HG02973 (cell line): ENCODE results near the gene HK1.

ENCODE experiments used
- ATAC-seq: cut with Tn5 transposase; IDR thresholded peaks from one replicate; pipeline ENCODE4 v1.9.1; 2021; ENCODE audit warnings: moderate library complexity; ENCODE audit not compliant: unreplicated experiment

Gene HK1

DNA sequence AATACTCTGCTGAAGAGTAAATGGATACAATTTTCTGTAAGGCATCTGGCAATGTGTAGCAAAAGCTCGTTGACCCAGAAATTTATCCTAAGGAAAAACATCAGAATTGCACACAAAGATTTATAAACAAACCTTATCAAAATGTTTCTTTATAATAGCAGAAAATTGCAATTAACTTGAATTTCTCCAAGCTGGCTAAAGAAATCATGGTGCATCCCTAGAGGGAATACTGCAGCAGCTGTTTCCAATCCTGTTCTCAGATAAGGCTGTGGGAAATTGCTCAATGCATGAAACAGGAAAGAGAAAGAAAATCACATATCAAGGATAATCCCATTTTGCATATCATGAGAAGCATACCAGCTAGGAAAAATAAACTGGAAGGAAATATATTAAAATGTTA is 119.7 kb downstream of the HK1 start:
- ATAC-seq, result no peak

DNA sequence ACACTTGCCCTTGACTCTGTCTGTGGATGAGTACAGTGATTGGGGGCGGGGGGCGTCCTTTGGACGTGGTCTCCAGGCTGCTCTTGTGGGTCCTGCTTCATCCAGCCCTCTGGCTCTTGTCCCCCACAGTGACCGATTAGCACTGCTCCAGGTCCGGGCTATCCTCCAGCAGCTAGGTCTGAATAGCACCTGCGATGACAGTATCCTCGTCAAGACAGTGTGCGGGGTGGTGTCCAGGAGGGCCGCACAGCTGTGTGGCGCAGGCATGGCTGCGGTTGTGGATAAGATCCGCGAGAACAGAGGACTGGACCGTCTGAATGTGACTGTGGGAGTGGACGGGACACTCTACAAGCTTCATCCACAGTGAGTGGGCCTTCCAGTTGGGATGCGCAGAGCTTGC is 120.2 kb downstream of the HK1 start:
- no peak for ATAC-seq

DNA sequence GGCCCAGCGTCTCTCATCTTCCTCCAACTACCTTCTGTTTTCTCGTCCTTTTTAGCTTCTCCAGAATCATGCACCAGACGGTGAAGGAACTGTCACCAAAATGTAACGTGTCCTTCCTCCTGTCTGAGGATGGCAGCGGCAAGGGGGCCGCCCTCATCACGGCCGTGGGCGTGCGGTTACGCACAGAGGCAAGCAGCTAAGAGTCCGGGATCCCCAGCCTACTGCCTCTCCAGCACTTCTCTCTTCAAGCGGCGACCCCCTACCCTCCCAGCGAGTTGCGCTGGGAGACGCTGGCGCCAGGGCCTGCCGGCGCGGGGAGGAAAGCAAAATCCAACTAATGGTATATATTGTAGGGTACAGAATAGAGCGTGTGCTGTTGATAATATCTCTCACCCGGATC is 122.6 kb downstream of the HK1 start:
- no peak for ATAC-seq

DNA sequence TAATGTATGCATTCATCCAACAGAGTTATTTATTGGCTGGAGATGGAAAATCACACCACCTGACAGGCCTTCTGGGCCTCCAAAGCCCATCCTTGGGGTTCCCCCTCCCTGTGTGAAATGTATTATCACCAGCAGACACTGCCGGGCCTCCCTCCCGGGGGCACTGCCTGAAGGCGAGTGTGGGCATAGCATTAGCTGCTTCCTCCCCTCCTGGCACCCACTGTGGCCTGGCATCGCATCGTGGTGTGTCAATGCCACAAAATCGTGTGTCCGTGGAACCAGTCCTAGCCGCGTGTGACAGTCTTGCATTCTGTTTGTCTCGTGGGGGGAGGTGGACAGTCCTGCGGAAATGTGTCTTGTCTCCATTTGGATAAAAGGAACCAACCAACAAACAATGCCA is 123.1 kb downstream of the HK1 start:
- ATAC-seq, result no peak

DNA sequence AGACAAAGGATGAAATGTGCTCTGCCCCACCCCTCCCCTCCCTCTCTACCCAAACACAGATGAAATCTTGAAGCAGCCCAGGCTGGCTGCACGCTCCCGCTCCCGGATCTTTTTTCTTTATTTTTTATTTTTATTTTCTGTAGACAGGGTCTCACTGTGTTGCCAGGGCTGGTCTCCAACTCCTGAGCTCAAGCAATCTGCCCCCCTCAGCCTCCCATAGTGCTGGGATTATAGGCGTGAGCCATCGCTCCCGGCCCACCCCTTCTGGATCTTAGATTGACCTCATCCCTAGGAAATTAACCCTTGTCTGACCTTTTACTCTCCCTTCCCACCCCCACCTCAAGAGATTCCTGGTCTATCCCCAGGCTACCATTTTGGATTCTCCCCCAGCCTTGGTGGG is 124.1 kb downstream of the HK1 start:
- ATAC-seq, result no peak

DNA sequence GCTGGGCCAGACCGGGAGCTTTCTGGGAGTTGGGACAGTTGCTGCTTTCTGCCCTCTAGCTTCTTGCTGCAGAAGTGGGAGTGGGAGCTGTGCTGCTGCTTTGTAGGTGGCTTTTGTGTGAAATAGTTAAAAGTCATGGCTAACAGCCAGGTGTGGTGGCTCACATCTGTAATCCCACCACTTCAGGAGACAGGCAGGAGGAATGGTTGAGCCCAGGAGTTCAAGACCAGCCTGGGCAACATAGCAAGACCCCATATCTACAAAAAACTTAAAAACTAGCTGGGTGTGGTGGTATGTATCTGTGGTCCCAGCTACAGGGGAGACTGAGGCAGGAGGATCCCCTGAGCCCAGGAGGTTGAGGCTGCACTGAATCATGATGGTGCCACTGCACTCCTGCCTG is 124.8 kb downstream of the HK1 start:
- ATAC-seq, result no peak

DNA sequence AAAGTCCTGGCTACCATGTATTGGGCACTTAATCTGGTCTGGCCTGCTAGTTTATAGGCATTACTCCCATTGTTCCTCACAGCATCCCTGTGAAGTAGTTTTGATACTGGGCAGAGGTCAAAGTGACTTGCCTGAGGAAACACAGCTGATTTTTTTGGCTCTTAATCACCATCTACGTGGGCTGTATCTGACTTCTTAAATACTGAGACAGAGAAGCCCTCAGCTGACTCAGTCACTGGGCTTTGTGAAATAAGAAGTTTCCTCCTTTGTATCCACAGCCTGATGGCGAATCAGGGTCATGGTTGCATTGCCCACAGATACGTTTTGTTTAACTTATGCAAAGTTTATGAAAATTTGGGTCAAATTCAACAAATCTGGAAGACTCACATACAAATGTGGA is 125.2 kb downstream of the HK1 start:
- ATAC-seq, result no peak

DNA sequence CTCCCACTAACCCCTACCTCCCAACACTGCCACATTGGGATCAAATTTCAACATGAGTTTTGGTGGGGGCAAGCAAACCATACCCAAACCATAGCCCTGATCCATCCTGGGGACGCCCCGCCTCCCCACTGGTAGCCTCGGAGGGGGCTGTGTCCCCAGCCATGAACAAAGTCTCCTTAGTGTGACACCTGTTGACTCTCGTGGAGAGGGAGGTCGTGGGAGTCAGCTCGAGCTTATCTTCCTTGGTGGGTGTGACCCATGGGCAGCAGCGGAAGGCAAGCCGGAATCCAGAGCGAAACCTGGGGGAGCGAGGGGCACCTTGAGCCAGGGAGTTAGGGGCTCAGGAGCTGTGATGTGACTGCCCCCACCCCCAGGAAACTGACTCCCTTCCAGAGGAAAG is 126.5 kb downstream of the HK1 start:
- no peak for ATAC-seq

DNA sequence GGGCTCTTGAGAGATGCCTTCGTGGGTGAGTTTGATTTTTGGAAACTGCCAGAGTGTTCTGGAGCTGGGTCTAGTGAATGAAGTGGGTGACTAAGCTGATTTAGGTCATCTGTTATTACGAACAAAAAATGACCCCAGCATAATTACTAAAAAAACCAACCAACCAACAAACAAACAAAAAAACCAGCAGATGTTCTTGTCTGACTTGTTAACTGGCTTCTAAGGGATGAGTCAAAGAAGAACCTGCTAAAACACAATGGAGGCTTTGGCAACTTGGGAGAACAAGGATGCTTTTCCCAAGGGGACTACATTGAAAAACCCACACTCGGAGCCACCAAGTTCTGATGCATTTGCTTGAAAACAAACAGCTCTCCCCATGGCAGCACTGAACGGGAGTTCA is 126.9 kb downstream of the HK1 start:
- ATAC-seq, result no peak

DNA sequence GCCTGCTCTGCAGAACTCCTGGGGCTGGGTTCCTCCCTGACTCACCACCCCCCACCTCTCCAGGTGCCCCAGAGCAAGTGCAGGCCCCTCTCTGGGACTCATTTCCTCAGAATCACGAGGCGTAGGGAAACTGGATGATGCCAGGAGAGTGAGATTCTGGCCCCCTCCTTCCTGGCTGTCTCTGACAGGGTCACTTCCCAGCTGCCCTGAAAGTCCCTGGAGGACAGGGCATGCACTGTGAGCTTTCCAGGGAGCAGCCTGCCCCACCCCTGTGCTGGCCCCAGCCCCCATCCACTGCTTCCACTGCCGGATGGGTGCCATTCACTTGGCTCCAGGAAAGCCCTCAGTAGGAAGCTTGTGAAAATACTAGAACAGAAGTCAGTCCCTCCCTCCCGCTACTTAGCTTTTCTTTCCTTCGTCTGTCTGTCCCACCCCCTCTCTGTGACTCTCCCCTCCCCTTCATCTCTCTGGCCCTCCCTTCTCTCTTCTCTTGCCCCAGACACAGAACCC is 128.1 kb downstream of the HK1 start:
- ATAC-seq, result no peak

DNA sequence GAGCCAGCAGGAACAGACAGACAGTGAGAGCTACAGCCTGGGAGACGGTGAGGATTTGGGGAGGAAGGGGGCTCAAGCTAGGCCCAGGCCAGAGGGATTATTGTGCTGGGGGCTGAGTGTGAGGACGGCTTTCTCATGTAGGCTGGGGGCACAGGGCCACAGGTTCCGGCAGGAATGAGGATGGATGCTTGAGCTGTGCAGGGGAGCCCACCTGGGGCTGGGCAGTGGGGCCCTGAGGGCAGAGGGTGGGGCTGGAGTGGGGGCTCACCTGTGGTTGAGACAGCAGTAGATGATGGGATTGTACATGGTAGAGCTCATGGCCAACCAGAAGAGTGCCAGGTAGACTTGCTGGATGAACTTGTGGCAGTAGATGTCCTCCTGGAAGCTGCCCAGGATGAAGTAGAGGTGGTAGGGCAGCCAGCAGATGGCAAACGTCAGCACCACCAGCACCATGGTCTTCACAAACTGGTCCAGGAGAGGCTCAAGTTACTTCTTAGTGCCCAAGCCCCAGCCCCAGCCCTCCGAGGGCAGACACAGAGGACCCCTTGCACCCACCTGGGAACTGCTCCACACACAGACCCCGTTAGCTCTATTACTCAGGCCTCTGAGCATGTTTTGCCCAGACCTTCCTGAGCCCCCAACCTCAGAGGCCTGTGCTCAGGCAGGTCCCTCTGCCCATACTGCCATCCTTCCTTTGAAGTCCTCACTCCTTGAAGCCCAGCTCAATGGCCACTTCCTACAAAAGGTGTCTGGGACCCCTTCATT is 128.7 kb downstream of the HK1 start:
- ATAC-seq, result no peak

DNA sequence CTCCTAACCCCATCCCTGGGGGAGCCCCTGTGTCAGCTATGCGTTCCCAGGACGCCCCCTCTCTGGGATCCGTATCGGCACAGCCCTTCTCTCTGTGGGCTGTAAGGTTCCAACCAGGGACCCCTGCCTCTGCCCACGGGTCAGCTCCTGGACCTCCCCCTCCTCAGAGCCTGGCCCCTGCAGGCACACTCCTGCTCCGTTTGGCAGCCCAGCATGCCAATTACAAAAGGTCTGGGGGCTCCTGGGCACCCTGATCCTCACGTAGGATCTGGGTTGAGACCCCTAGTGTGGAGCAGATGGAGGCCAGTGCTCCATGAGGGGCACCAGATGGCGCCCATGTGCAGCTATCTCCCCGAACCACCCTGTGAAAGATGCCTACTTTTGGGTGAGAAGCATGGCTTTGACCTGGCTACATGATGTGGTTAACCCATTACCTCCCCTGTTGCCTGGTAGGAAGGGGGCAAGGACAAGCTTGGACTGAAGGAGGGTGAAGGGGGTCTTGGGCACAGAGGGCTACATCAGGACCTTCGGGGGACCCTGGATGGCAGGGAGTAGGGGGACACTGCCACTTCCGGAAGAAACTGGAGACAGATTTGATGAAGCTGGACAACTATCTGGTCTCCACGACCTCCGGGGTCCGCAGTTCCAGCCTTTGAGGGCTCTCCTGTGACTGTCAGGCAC is 129.5 kb downstream of the HK1 start:
- no peak for ATAC-seq

DNA sequence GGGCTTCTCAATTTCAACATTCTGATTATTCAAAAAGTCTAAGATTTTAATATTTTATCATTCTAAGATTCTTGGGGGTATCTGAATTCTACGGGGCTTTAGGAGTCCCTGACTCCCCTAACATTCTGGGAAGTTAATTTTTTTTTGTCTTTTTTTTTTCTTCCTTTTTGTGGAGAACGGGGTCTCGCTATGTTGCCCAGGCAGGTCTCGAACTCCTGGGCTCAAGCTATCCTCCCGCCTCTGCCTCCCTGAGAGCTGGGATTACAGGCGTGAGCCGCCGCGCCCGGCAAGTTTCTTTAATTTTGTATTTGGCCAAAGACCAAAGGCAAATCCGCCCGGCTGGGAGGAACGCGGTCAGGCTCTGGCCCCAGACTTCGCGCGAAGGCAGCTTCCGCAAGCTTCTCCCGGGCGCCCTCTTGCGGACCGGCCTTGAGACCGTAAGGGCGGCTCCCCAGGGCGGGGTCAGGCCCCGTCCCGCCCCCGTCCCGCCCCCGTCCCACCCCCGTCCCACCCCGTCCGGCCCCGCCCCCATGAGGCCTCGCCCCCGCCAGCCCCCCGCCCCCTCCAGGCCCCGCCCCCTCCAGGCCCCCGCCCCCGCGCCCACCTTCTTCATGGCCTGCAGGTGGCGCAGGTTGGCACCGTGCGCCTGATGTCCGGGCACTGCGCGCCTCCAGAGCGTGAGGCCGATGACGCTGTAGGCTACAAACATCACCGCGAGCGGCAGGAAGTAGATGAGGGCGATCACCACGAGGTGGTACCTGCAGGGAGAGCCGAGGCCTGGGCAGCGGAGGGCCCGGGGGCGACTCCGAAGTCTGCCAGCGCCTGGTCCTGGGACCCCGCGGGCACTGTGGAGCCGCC is 130.3 kb downstream of the HK1 start:
- peak; percentile 81 for ATAC-seq

DNA sequence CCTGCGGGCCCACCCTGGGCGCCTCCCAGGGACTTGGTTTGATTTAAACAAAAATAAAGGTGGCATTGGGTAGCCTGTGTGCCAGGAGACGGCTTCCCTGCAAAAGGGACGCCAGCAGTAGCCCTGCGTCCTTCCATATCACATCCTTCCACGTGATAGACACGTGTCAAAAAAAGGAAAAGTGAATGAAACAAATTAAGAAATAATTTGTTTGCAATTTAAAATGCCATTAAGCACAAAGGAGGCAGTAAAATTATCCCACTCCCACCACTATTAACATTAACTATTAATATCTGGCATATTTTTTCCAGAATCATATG is 130.8 kb downstream of the HK1 start:
- ATAC-seq, result no peak

DNA sequence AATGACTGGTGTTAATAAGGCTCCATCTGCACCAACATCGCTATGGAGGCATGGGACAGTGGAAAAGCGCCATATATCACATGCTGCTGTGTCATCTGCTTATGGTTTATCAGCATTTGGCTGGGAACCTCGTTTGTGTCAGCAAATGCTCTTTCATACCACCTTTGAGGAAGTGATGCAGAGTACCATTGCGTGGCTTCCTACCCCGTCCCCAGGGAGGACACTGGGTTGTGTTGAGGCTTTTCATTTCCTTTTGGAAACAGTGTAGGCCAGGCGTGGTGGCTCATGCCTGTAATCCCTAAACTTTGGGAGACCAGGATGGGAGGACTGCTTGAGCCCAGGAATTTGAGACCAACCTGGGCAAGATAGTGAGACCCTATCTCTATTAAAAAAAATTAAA is 131.7 kb downstream of the HK1 start:
- ATAC-seq, result peak; percentile 26

DNA sequence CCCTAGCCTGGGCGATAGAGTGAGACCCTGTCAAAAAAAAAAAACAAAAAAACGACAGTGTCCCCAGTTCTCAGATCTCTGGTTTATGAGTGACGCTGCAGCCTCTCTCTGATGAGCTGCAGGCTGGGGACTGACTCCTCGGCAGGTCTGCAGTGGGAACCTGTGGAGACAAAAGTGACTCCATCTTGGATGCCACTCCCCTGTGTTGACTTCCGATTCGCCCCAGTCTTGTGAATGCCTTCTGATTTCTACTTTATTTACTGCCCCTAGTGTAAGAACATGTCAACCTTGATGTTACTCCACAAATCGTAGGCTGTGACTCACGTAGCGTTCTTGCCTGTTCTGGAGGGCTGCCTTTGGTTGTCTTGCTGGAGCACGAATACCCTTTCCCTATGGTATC is 132.2 kb downstream of the HK1 start:
- no peak for ATAC-seq

DNA sequence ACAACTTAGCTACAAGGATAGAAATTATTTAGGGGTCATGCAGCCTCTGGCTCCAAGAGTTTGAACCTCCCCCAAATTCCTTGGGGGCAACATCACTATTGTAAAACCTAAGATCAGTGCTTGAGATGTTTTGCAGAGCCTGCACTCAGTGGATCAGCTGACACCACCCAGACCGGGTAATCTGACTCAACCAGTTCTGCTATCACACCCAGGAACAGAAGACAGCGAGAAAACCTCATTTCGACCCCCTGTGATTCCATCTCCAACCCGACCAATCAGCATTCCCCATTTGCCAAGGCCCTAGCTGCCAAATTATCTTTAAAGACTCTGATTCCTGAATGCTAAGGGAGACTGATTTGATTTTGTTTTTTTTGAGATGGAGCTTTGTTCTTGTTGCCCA is 133.2 kb downstream of the HK1 start:
- no peak for ATAC-seq

DNA sequence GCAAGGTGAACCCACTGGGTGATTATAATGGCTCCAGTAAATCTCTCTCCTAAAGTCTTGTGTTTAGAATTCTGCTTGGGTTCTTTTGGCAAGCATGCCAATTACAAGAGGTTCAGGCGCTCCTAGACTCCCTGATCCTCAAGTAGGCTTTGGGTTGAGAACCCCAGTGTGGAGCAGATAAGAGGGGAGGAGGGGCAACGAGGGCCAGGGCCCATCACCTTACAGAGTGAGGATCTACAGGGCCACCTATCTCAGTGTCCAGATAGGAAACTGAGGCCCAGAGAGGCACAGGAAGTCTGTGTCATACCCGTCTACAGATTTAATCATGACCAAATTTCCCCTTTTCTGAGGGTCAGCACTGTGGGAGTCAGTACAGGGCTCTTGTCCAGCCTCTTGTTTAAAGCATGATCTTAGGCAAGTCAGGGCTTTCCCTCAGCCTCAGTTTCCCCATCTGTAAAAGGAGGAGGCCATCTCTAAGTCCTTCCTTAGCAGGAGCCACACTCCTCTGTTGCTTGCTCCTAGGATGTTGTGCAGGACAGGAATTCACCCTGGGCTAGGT is 134.0 kb downstream of the HK1 start:
- no peak for ATAC-seq

DNA sequence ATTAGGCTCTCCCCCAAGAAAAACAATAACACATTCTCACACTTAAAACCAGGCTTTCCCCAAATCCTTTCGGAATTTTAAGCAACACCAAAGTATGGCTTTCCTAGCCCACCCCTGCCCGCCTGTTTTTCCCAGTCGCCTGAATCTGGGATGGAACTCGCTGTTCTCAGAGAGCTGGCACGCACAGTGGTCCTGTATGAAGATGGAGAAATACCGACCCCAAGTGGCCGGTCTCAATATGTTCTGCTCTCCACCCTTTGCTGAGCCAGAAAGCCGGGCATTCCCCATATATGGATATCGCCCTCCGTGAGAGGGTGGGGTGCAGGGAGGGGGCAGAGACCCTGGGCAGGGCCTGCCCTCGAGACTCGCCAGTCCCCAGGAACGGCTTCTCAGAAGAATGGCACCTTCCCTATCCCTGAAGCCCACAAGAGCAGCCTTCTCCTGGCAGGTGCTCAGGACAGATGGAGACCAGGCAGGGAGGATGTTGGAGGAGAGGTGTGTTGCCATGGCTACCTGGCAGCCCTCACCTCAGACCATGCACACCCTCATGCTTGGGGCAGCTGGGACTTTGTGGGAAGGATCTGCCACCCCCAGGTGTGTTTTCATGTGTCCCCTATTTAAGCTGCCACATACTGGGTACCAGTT is 135.0 kb downstream of the HK1 start:
- no peak for ATAC-seq

DNA sequence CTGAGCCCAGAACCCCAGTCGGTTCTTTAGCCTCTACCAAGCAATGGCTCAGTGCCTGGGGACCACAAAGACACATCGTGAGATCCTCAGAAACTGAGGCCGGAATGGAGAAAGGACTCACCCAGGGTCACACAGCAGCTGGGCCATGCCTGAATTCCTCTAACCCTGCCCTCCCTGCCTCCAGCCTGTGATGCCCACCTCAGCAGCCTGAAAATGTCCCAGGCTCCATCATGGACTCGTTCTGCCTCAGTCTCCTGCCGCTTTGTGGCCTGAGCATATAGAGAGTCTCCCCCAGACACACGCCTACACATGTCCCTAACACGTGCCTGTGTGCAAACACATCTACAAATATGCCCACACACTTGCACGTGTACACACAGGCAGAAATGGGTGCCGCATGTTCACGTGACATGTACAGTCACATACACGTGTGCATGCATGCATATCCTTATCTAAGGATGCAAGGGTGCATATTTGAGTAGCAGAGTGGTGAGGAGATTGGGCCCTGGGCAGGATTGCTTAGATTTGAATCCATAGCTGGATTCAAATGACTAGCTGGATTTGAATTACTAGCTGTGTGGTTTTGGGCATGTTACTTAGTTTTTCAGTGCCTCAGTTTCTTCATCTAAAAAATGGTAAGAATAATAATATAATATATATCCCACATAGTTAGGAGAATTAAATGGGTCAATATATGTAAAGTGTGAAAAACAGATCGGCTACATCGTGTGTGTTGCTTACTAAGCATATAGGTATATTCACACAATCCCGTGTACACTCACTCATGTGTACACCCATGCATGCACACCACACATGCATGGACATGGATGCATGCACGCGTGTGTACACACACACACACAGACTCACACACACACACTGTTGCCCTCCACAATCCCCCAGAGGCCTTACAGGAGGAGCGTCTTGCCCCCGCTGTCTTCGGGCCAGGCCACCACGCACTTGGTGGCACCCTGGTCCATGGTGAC is 136.0 kb downstream of the HK1 start:
- no peak for ATAC-seq
